Heart left ventricle (tissue), 16 donors: Measurements from ENCODE around the gene ASTN2. TPM values are rescaled to one million over a fixed set of nuclear protein-coding genes. Genes with fewer than 3 reads are reported as not detected.

Experiments
- ATAC-seq, 4 donors: fragments of 200-7000 bp; cut with Tn5 transposase; one replicate each; pipeline ENCODE4 v1.9.1; 2020 to 2022; ENCODE audit warnings: moderate library complexity in 4 of 4, mild to moderate bottlenecking in 3 of 4, moderate number of reproducible peaks in 1 of 4
- DNase-seq, 5 donors: peaks; one replicate each; pipeline ENCODE4 v3.0.0-alpha.2; 2020
- H3K27ac ChIP-seq, 12 donors: fragments of 200-600 bp; sonication (generic) in 4 of 12; one replicate each; pipeline versions ENCODE4 v1.5.0 to v1.8.0; 2016 to 2022; ENCODE audit warnings: mild to moderate bottlenecking in 2 of 12
- H3K27me3 ChIP-seq, 9 donors: fragments of 200-600 bp; sonication (generic) in 2 of 9; one replicate each; pipeline versions ENCODE4 v1.5.1 to v1.8.0; 2016 to 2022; ENCODE audit warnings: mild to moderate bottlenecking in 3 of 9
- H3K36me3 ChIP-seq, 9 donors: fragments of 200-600 bp; sonication (generic) in 2 of 9; one replicate each; pipeline versions ENCODE4 v1.5.0 to v1.8.0; 2018 to 2022; ENCODE audit warnings: mild to moderate bottlenecking in 2 of 9
- H3K4me1 ChIP-seq, 12 donors: fragments of 200-600 bp; sonication (generic) in 4 of 12; one replicate each; pipeline versions ENCODE4 v1.5.0 to v1.8.0; 2016 to 2022; ENCODE audit warnings: mild to moderate bottlenecking in 3 of 12
- H3K4me3 ChIP-seq, 12 donors: fragments of 200-600 bp; sonication (generic) in 4 of 12; one replicate each; pipeline versions ENCODE4 v1.5.0 to v1.8.0; 2017 to 2022; ENCODE audit warnings: mild to moderate bottlenecking in 9 of 12, moderate library complexity in 4 of 12
- H3K9me3 ChIP-seq, 12 donors: fragments of 200-600 bp; sonication (generic) in 4 of 12; one replicate each; pipeline versions ENCODE4 v1.5.0 to v1.8.0; 2016 to 2022; ENCODE audit warnings: mild to moderate bottlenecking in 1 of 12
- POLR2A ChIP-seq, 2 donors: fragments of 450-650 bp; IDR thresholded peaks; one replicate each; pipeline ENCODE4 v1.6.1; 2017; ENCODE audit warnings: antibody characterized with exemption in 2 of 2, mild to moderate bottlenecking in 2 of 2, moderate library complexity in 2 of 2
- WGBS, 4 donors: extraction: QIAGEN DNeasy Blood & Tissue Kit in 2 of 4; methylation state at CpG; one replicate each; pipeline versions ENCODE4 v1.1.5 to v1.1.7; 2013 to 2018; 5-methylcytosine and 5-hydroxymethylcytosine counted together
- intact Hi-C, 10 donors: fragments of 100-400 bp; cut with DNase I; formaldehyde crosslinking; loops; one replicate each; pipeline versions ENCODE4 v1.11.1 to v1.14.2; 2022
- polyA plus RNA-seq, 2 donors: library from polyadenylated mRNA; stranded (reverse); fragments of 200-250 nt; gene quantifications; one replicate each; pipeline ENCODE4 v1.2.3, GENCODE V29; 2013
- total RNA-seq, 9 donors: library from RNA; depleted of rRNA in 2 of 9; stranded (reverse); fragments of >200 nt in 2 of 9; fragmentation: NEBNext Ultra II Directional in 3 of 9; extraction: Animal tissue kit (Norgen Biotek cat#: 25700) in 3 of 9; gene quantifications; one replicate each; pipeline versions ENCODE4 v1.1.0 to v1.2.4, GENCODE V29; 2016 to 2023
- TF ChIP-seq, protein P1 (sequence below), 12 donors: fragments of 200-600 bp; sonication (generic) in 4 of 12; IDR thresholded peaks; one replicate each; pipeline versions ENCODE4 v1.5.0 to v1.8.0; 2018 to 2022; ENCODE audit warnings: antibody characterized with exemption in 12 of 12, mild to moderate bottlenecking in 5 of 12
- donor health status: ischemic (EF 13 %, LVEDD 7.1; RV severe dilation, severe dysfunction).
- donor health status: healthy with polysubstance abuse.
- donor health status: DM: no; HTN: yes; CAD: no.
- donor health status: DM: no; HTN: no; CAD: no.
- donor health status: ischemic (EF 25% LVEDD 6.9; RV normal size, moderate dysfunction).
- donor health status: ischemic (EF 25% LVEDD 5.7; RV mildly dilated, moderate dysfunction).
- donor health status: healthy.
- donor health status: DM: yes; HTN: yes; CAD: no.
- donor health status: ischemic (EF 35%, LVEDD 5.7; RV mildly dilated, moderate dysfunction).
- donor health status: nonischemic (EF 11% LVEDD 7.7; RV severe dilation, severe dysfunction).
- donor health status: DM: yes; HTN: yes; CAD: no.
- donor health status: PGD.
- donor health status: ischemic (EF 29% LVEDD 5.4; RV normal size, mild dysfunction).
- donor health status: nonischemic (EF 23%, LVEDD 6.1; RV moderate dilation, normal function).

The ASTN2 gene
- total and polyA plus RNA-seq, 11 donors = 2.5 to 6.0 (median 3.5) TPM

GRCh38 chr9:116733010-116733641, 681.7 kb downstream of the ASTN2 start:
- TF ChIP-seq POLR2A (IDR thresholded peaks at IDR 0.05) = no peak
- TF ChIP-seq, protein P1, sequence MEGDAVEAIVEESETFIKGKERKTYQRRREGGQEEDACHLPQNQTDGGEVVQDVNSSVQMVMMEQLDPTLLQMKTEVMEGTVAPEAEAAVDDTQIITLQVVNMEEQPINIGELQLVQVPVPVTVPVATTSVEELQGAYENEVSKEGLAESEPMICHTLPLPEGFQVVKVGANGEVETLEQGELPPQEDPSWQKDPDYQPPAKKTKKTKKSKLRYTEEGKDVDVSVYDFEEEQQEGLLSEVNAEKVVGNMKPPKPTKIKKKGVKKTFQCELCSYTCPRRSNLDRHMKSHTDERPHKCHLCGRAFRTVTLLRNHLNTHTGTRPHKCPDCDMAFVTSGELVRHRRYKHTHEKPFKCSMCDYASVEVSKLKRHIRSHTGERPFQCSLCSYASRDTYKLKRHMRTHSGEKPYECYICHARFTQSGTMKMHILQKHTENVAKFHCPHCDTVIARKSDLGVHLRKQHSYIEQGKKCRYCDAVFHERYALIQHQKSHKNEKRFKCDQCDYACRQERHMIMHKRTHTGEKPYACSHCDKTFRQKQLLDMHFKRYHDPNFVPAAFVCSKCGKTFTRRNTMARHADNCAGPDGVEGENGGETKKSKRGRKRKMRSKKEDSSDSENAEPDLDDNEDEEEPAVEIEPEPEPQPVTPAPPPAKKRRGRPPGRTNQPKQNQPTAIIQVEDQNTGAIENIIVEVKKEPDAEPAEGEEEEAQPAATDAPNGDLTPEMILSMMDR (IDR thresholded peaks at IDR 0.05) = no peak
- no peaks in the 10 kb centered on the region for H3K4me1 ChIP-seq
- no peaks in the 10 kb centered on the region for H3K36me3 ChIP-seq
- DNase-seq (no peak), ATAC-seq (no peak)
- 72 to 77% (median 73%) methylated on average over 6 to 9 of the region's 9 CpGs for WGBS, 4 donors
- no peaks in the 10 kb centered on the region for H3K9me3 ChIP-seq
- intact Hi-C loops = no loop called here
- no peak overlapping the region for H3K27ac ChIP-seq
- H3K4me3 ChIP-seq = no peak overlapping the region
- no peaks in the 10 kb centered on the region for H3K27me3 ChIP-seq

- Histone ChIP-seq H3K4me3 (no peak overlapping the region), H3K4me1 (no peaks in the 10 kb centered on the region), H3K27me3 (no peaks in the 10 kb centered on the region), H3K27ac (no peak overlapping the region), H3K9me3 (no peaks in the 10 kb centered on the region), H3K36me3 (no peaks in the 10 kb centered on the region)
- ATAC-seq (no peak), DNase-seq (no peak)
- no peak for TF ChIP-seq POLR2A (IDR thresholded peaks at IDR 0.05)
- TF ChIP-seq, protein P1 (IDR thresholded peaks at IDR 0.05) = no peak
- intact Hi-C loops = no loop called here
Measured at GRCh38 chr9:116726602-116727001, 688.3 kb downstream of the ASTN2 start.

GRCh38 chr9:116724123-116724522, 690.7 kb downstream of the ASTN2 start:
- 46 to 70% (median 59%) methylated on average over 3 of the region's 3 CpGs for WGBS, 4 donors
- no peak for ATAC-seq
- Histone ChIP-seq H3K27me3 (no peaks in the 10 kb centered on the region), H3K36me3 (no peaks in the 10 kb centered on the region), H3K9me3 (no peaks in the 10 kb centered on the region), H3K27ac (no peak overlapping the region), H3K4me1 (no peaks in the 10 kb centered on the region), H3K4me3 (no peak overlapping the region)
- DNase-seq = no peak
- TF ChIP-seq POLR2A (IDR thresholded peaks at IDR 0.05) = no peak
- TF ChIP-seq, protein P1 (IDR thresholded peaks at IDR 0.05) = no peak
- intact Hi-C loops = no loop called here

GRCh38 chr9:116721944-116722343, 692.9 kb downstream of the ASTN2 start:
- 35 to 94% (median 72%) methylated on average over 2 of the region's 2 CpGs for WGBS, 4 donors
- TF ChIP-seq POLR2A (IDR thresholded peaks at IDR 0.05) = no peak
- TF ChIP-seq, protein P1 (IDR thresholded peaks at IDR 0.05) = no peak

More at GRCh38 chr9:116721944-116722343, 692.9 kb downstream of the ASTN2 start:
- no peaks in the 10 kb centered on the region for H3K9me3 ChIP-seq
- no peaks in the 10 kb centered on the region for H3K27me3 ChIP-seq
- DNase-seq (no peak), ATAC-seq (no peak)
- H3K36me3 ChIP-seq = no peaks in the 10 kb centered on the region
- peaks cover 0 to 9% (median under 1%) of the 10 kb centered on the region in 12 donors for H3K4me1 ChIP-seq
- H3K27ac ChIP-seq = no peak overlapping the region
- H3K4me3 ChIP-seq = no peak overlapping the region
- intact Hi-C loops = no loop called here
